ENCODE measurements around the gene LIPC.

The LIPC gene

DNA sequence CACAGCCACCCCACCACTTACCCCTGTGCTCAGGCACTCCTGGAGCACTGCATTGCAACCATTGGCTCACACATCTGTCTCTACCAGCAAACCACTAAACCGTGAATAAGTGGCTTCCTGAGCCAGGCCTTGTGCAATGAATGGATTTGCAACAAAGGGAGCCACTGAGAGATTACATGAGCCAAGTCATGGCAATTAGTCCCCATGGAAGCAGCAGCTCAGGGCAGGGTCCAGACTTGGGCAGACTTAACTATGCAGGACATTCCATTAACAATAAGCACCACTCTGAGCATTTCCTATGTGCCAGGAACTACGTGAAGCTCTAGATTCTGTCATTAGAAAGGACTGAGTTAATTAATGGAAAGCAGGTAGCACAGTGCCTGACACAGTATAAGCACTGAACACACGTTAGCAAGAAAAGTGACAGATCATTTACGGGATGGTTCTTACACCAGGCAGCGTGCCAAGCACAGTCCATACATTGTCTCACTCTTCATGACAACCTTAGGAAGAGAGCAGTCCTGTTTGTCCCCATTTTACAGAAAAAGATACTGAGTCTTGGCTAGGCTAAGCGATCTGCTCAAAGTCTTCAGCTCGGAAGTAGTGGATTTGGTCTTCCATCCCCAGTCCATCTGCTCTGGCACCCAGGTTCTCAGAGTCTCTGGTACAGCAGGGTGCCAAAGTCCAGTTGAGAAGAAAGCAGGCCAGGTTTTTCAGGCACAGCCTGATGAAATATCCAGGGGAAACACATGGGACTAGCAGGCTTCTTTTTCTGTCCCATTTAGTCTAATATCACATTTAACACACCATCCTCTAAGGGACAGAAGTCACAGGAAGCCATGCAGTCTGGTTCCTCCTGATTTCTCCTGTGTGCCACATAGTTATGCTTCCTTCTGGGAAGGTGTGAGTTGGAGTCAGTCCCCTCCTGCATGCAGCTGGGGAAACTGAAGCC is 44.1 kb downstream of the LIPC start:
- DNase-seq (ENCODE audit: low spot score): no peak

DNA sequence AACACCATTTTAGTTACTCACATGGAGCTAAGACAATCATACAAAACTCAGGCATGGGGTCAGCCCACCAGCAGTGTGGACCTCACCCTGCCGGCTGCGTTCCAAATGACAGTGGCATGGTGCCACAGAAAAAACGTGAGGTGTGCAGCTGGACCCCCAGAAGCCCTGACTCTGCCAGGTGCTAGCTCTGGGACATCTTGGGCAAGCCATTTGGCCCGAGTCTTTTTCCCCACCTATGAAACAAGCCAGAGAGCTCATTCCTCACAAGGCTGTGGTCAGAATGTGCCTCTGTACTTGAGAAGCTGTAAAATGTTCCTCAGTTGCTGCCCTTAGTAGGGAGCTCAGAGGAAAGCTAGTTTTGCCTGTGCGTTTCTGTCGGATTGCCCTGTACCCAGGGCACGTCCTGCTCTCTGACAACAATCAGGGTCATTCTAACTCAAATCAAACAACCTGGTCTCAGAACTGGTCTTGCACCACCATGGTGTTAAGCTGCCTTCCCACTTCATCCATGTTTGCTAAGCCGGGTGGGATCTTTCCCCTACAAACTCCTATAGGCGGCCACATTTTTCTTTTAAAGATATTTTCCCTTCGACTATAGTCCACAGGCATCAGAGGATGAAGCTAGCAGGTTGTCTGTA is 44.9 kb downstream of the LIPC start:
- no peak for DNase-seq (ENCODE audit: low spot score)

DNA sequence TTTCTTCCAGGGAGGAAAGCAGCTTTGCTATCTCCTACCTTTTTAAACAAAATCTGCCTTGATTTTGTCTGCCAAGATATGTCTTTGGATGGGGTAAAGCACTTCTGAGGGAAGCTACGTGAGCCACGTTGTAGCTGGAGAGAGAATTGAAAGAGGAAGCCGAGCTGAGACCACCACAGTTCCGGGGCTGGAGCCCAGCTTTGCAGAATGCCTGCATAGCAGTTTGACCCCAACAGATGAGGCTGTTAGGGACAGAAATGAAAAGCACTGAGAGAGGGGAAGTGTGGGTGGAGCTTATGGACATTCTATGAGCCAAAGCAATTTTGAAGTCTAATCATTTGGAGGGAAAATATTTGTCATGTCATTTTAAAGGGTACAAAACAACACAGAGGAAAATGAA is 45.4 kb downstream of the LIPC start:
- no peak for DNase-seq (ENCODE audit: low spot score)

DNA sequence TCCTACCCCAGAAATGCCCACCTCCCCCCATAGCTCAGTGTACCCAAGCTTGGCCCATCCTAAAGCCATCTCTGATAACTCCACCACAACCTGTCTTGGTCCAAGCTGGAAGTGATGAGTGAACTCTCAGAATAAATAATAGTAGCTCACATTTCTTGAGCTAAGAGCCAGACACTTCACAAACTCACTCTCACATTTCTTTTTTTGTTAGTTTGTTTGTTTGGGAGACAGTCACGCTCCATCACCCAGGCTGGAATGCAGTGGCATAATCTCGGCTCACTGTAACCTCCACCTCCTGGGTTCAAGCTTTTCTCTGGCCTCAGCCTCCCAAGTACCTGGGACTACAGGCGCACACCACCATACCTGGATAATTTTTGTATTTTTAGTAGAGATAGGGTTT is 46.2 kb downstream of the LIPC start:
- no peak for DNase-seq (ENCODE audit: low spot score)

DNA sequence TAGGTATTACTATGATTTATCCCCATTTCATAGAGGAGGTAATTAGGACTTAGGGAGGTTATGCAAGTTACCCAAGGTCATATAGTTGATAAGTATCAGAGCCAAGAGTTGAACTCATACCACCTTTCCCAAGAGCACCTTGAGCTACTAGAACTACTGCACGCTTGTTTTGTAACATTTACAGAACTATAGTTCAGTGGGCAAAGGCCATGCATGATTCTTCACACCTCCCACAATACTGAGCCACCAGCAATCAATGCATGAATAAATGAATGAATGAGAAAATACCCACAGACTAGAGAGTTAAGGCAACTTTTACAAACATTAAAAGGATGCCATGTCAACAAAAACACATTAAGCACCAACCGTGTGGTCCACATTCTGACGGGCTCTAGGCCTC is 46.8 kb downstream of the LIPC start:
- DNase-seq (ENCODE audit: low spot score): no peak

DNA sequence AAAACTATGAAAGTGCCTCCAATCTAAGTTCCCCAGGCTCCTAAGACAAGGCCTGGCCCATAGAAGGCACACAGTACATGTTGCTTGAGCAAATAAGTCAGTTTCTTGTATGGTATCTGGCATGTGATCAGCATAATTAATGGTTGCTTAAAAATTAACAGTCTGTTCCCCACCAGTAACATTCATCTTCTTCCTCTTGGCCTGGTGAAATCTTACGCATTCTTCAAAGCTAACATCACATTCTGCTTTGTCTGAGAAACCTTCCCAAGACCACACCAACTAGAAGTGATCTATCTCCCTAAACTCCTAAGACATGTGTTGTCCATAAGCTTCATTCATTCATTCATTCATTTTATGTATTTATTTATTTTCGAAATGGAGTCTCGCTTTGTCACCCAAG is 48.1 kb downstream of the LIPC start:
- DNase-seq (ENCODE audit: low spot score): no peak

DNA sequence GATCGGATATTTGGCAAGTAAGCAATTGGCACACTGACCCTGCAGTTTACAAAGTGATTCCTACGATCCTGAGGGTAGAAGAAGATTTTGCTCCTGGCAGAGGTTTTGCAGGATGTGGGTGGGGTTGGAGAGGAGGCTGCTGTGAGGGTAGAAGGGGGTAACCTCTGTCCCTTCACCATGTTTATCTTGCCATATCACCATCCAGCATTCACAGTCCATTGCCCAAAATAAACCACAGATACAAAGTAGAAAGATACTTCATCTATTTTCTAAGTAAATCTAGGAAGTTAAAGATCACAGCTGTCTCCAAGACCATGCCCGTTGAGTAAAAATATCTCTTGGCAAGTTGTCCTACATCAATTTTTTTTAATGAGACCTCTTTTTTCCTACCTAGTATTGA is 51.6 kb downstream of the LIPC start:
- no peak for DNase-seq (ENCODE audit: low spot score)

DNA sequence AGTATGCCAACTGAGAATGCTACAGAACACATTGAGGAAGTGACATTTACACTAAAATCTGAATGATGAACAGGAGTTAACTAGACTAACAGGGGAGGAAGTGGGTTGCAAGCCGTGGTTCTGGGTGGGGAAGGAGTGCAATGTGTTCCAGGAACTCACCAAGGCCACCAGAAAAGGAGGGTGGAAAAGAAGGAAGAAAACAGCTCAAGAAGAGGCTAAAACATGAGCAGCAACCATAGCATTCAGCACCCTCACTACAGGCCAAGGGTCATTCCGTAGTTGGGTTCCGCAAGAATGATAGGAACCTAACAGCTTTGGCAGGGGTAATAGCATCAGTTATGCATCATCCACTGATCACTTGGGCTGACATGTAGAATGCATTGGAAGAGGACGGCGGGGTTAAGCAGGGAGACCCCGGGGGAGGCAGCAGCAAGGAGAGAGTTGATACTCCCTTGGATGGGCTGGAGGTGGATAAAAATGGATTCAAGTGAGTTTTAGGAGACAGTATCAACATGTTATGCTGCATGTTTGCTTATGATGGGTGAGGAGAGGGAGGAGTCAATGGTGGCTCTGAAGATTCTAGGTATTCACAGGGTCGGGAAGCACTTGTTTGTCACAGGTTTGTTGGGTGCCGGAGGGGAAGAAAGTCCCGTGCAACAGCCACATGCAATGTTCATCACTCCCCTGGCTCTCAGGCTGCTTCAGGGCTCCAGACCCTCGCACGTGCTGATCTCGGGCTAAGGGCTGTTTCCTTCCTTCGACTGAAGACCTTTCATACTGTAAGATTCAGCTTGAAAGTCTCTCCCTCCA is 53.2 kb downstream of the LIPC start:
- DNase-seq (ENCODE audit: low spot score): no peak

DNA sequence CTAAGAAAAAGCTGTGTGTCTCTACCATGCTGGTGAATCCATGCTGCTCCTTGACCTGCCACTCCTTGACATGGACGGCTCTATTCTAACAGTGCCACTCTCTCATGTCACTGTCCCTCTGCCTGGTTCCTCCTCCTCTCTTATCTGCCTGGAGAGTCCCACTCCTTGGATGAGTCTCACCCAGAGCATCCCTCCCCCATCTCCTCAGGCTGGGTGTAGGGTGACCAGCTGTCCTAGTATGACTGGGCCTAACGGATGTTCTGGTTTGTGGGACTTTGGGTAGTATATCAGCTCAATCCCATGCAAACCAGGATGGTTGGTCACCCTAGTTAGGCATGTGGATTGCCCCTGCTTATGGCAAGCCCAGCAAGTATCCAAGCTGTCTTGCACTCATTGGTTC is 54.3 kb downstream of the LIPC start:
- no peak for DNase-seq (ENCODE audit: low spot score)

DNA sequence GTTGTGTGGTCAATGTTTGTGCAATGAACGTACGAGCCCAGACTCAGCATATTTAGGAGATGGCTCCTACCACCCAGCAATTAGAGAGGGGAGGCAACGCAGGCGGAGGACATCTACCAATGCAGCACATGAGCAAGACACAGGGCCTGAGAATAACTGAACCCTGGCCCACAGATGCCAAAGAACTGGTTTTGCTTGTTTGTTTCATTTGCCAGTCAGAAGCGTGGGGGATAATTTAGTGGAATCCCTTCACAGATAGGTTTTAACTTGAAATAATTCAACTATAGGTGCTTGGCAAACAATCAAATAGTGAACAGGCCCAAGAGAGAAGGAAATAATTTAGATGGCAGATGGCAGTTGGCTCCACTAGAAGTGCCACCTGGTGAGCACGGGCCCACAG is 54.8 kb downstream of the LIPC start:
- DNase-seq (ENCODE audit: low spot score): no peak

DNA sequence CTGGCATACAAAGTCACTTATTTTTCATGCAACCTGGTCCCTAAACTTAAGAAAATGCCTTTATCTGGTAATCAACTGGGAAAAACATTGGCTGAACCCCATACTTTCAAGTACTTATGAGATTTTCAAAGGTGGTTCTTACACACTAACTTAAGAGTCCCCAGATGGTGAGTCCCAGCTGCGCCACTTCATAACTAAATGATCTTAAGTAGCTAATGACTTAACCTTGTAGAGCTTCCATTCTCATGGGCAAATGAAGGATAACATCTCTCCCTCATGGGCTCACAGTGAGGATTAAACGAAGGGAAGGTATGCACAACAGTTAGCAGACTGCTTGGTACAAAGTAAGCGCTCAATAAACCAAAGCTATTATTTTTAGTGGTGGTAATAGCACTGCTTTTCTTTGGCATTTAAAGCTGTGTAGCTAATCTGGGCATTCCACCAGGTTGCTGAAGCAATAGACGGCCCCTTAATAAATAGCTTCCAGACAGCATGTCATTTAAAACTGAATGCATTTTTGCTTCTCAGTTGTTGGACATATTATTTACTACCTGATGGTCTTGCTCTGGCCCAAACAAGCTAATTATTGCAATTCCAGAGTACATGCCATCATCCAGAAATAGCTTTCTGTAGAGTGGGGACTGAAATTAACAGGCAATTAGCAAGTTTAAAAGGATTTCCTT is 55.4 kb downstream of the LIPC start:
- DNase-seq (ENCODE audit: low spot score): no peak

DNA sequence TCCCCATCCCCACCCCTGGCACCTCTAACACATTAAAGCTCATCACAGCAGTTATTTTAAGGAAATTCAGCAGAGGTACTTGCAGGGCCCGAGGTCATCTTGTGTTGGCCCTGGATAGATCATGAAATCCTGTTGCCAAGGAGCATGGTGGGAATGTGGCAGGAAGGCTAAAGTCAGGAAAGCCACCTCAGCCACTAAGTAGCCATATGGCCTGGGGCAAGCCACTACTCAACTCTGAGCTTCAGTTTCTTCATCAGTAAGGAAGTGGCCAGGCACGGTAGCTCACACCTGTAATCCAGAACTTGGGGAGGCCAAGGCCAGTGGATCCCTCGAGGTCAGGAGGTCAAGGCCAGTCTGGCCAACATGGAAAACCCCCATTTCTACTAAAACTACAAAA is 55.9 kb downstream of the LIPC start:
- DNase-seq (ENCODE audit: low spot score): no peak

DNA sequence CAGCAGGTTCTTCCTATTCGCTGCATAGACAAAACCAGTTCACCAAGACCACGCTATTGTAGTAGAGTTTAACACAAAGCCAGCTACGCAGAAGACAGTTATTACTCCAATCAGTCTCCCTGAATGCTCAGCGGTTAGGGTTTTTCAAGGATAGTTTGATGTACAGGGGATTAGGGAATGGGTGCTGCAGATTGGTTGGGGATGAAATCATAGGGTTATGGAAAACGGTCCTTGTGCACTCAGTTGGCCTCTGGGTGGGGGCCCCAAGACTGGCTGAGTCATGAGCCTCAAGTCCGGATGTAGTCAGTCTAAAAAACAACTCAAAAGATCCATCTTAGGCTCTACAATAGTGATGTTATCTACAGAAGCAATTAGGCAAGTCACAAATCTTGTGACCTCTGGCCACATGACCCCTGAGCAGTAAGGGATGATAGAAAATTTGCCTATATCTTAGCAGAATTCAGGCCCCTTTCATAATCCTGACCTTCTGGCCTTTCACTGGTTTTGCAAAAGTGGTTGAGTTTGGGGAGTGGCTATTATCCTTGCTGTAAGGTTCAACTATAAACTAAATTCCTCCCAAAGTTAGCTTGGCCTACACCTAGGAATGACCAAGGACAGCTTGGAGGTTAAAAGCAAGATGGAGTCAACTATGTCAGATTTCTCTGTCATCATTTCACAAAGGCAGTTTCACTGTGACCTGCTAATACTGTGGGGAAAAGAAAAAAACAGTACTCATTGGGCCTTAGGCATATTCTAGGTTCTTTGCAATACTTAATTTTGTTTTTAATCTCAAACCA is 57.7 kb downstream of the LIPC start:
- DNase-seq (ENCODE audit: low spot score): no peak

DNA sequence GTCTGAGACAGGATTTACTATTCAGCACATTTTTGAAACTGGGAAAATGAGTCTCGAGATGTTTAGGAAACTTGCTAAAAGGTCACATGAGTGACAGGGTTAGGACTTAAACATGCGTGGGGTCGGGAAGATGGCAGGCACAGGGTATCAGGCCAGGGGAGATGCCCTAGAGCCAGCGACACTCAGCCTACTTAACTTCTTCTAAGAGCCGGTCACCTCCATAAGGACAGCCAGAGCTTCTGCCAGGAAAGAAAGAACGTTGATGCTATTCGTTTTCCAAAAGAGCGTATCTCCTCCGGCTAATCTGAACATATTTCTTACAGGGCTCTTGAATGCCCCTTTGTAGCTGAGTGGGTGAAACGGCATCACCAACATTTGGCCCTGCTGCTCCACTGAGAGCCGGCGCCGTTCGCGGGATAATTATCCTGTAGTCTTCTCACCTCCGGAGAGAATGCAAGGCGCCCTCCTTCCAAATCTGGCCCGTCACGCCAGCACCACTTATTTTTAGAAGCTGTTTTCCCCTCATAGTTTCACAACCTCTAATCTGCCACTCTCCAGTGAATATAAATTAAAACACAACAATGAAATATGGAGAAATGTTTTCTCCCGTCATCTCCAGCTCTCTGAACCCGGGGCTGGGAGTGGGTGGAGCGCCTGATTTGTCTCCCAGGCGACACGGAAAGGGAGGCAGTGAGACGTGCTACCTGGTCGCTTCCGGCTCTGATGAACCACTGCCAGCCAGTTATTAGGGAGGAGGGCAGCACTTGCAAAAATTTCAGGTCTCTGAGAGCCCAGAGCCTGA is 58.5 kb downstream of the LIPC start:
- no peak for DNase-seq (ENCODE audit: low spot score)

DNA sequence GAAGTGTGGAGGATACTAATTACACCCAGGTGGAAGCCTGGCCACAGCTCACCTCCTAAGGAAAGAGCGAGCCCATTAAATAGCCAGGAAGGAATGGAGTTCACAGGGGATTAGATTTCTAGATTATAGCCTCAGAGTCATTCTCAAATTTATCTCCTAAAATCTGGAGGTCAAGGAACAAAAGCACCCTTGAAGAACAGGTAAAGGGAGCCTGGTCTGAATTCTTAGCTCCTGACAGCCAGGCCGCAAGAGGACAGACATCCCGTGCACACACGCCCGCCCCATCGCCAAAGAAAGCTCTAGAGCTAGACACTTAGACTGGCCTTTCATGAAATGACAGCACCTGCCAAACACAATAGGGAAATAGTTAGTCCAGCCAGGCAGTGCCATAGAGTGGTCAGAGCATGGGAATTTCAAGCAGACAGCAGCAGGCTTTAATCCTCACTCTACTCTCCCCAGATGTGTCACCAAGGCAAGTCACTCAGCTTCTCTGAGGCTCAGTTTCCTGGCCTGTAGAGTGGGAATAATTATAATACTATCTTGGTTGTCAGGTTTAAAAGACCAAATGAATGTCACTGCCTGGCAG is 59.2 kb downstream of the LIPC start:
- DNase-seq (ENCODE audit: low spot score): no peak

DNA sequence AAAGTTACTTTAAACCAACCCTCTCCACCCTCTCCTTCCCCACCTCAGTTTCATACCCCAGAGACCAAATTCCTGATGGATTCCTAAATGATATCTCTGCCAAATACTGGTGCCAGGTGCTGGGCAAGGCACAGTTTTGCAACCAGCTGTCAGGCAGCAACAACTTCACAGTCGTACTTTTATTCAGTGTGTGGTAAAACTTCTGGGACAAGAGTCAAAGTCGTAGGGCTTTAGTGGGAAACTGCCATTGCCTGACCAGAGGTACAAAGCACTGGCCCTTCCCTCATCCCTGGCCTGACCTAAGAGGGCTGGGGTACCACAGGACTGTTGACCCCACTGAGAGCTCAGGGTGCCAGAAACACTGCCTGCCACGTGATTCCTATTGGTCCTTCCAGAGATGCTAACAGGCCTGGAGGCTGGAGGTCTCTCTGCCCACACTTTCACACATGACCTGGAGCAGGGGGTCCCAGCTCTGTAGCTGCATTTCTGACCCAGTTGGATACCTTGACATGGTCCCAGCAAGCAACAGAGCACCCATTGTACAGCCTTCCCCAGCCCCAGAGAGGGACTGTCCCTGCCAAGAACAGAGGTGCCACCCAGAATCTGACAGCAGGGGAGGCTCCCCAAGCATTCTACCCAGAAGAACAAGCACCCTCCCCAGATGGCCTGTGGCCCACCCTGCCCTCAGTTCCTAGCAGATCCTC is 59.9 kb downstream of the LIPC start:
- DNase-seq (ENCODE audit: low spot score): no peak

DNA sequence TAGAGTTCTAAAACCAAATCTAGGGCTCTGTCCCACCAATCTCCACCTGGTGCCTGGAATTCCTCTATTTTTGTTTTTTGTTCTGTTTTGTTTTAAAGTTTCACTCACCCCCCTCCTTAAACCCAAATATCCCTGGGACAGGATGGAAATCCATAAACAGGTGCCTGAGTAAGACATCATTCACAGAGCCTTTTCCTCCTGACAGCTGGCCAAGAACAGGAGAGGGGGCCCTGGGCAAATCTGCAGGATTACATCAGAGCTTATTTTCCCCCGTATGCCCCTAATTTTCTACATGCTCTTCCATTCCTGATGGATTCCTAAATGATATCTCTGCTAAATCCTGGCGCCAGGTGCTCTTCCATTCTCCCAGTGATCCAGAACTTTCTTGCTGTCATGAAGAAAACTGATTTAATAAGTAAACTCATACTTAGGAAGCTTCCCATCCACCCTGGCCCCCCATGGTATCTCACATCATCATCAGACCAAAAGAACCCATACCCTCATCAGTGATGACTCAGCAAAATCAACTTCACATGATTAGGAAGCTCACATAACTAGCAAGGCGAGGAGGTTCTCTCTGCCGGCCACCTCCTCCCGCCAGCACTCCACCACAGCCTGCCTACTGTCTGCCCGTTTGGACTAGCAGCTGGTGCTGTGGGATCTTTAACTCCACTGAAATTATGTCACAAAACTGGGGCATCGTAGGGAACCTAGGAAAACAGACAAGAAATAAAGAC is 61.0 kb downstream of the LIPC start:
- no peak for DNase-seq (ENCODE audit: low spot score)

DNA sequence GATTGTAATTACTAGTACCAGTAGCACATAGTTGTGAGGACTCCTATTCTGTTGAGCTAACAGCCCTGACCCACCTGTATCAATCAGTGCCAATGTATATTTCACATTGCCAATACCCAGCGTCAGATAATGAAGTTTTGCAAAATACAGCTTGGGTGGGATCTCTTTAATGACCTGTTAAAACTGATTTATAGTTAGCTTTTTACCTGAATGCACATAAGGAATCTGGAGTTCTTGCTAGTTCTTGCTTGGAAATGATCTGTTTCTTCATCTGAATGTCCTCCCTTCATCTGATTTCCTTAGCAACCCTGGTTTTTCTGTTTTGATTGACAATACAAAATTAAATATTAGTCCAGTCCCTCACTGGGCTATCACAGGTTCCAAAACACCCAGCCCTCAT is 62.8 kb downstream of the LIPC start:
- no peak for DNase-seq (ENCODE audit: low spot score)

DNA sequence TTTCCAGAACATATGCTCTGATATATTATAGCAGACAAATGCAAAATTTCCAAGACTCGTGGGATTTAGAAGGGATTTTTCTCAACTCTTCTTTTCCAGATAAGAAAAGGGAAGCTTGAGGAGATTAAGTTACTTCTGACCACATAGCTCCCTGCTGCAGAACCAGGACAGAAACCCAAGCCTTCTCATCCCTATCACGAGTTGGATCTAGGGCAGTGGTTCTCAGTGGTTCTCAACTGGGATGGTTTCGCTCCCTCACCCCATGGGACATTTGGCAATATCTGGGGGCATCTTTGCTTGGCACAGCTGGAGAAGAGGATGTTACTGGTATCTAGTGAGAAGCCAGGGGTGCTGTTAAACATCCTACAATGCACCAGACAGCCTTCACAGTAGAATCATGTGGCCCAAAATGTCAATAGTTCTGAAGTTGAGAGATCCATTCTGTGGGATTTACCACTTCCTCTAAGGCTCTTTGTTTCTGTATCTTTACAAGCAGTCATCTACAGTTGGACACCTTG is 64.2 kb downstream of the LIPC start:
- no peak for DNase-seq (ENCODE audit: low spot score)

Data from hematopoietic multipotent progenitor cell treated with erythropoietin and hydrocortisone succinate and interleukin-3 and kit ligand, for 17 days (in vitro differentiated cells).